Endothelial cell of umbilical vein (primary cell): ENCODE measurements around the gene HMGCL. TPM values are rescaled to one million over a fixed set of nuclear protein-coding genes. Genes with fewer than 3 reads are reported as not detected.

ENCODE experiments used
- BruUV-seq: library from RNA; stranded (reverse); fragments of 400-500 nt; replicated peaks from 2 replicates; lab custom pipeline; 2021; lab: Mats Ljungman, UMichigan
- CTCF ChIA-PET: fragments of 300-600, 350-600 bp; sonication (Branson Sonifier 250); formaldehyde crosslinking; loops from one replicate; lab custom pipeline; 2021; ENCODE audit warnings: antibody characterized with exemption, inconsistent platforms; lab: Charles Lee
- POLR2A ChIA-PET: fragments of 300-600, 350-600 bp; sonication (Branson Sonifier 250); formaldehyde crosslinking; loops from one replicate; lab custom pipeline; 2021; ENCODE audit warnings: antibody characterized with exemption, inconsistent platforms; lab: Charles Lee
- DNase-seq: peaks from one replicate; pipeline ENCODE4 v3.0.0-alpha.2; 2011; ENCODE audit warnings: low read depth, low spot score
- FAIRE-seq: peaks from 2 replicates; lab custom pipeline; 2011; peaks lifted over from hg19 to GRCh38; lab: Jason Lieb, UNC
- H2AFZ ChIP-seq: 2 replicates; pipeline ENCODE4 v1.6.0; 2012; ENCODE audit warnings: low read depth, low read length, control low read depth, inconsistent platforms
- H3K27ac ChIP-seq: 2 replicates; pipeline ENCODE4 v1.5.1; 2011; ENCODE audit warnings: low read depth, mild to moderate bottlenecking, control low read depth, low read length, moderate library complexity; ENCODE audit not compliant: insufficient read depth
- H3K27me3 ChIP-seq, 2 experiments: 2 replicates each; pipeline versions ENCODE4 v1.6.0 to v1.6.1; 2011; ENCODE audit warnings: low read length in 2 of 2, mixed read lengths in 1 of 2; ENCODE audit not compliant: control insufficient read depth in 2 of 2, insufficient read depth in 2 of 2
- H3K36me3 ChIP-seq, 2 experiments: 2 replicates in 1 of 2; 3 replicates in 1 of 2; pipeline ENCODE4 v1.5.1; 2011; ENCODE audit warnings: low read length in 2 of 2, mild to moderate bottlenecking in 1 of 2, moderate library complexity in 1 of 2; ENCODE audit not compliant: control insufficient read depth in 2 of 2, insufficient read depth in 2 of 2; ENCODE audit errors: extremely low read depth in 1 of 2
- H3K4me1 ChIP-seq: 3 replicates; pipeline ENCODE4 v1.5.1; 2011; ENCODE audit warnings: mild to moderate bottlenecking, low read length; ENCODE audit not compliant: control insufficient read depth, insufficient read depth; ENCODE audit errors: extremely low read depth
- H3K4me2 ChIP-seq: 2 replicates; pipeline ENCODE4 v1.6.1; 2011; ENCODE audit warnings: low read length, control low read depth, mixed read lengths; ENCODE audit not compliant: insufficient read depth
- H3K4me3 ChIP-seq, 3 experiments: fragments of 200-600 bp in 1 of 3; sonication (generic), shearing (Covaris generic) in 1 of 3; replicated peaks in 1 of 3; 2 replicates each; pipeline ENCODE4 v1.5.1; 2011 to 2016; ENCODE audit warnings: control low read depth in 3 of 3, low read length in 3 of 3, mild to moderate bottlenecking in 2 of 3, inconsistent platforms in 1 of 3, low read depth in 1 of 3, moderate library complexity in 1 of 3; ENCODE audit not compliant: insufficient read depth in 1 of 3
- H3K79me2 ChIP-seq: 2 replicates; pipeline ENCODE4 v1.6.0; 2012; ENCODE audit warnings: low read length, inconsistent platforms; ENCODE audit not compliant: control insufficient read depth, insufficient read depth
- H3K9ac ChIP-seq: replicated peaks from 2 replicates; pipeline ENCODE3; 2011; ENCODE audit warnings: low read length, control low read depth; ENCODE audit not compliant: insufficient read depth; ENCODE audit errors: extremely low read depth
- H3K9me1 ChIP-seq: replicated peaks from 3 replicates; pipeline ENCODE4 v1.6.0; 2011; ENCODE audit warnings: mild to moderate bottlenecking, low read length; ENCODE audit not compliant: control insufficient read depth, insufficient read depth; ENCODE audit errors: extremely low read depth
- H3K9me3 ChIP-seq: replicated peaks from 2 replicates; pipeline ENCODE4 v1.5.1; 2012; ENCODE audit warnings: low read length, inconsistent platforms; ENCODE audit not compliant: control insufficient read depth, insufficient read depth
- H4K20me1 ChIP-seq: replicated peaks from 2 replicates; pipeline ENCODE3; 2011; ENCODE audit warnings: mild to moderate bottlenecking, low read length; ENCODE audit not compliant: control insufficient read depth, insufficient read depth; ENCODE audit errors: extremely low read depth
- EZH2 ChIP-seq: IDR thresholded peaks from 2 replicates; pipeline ENCODE4 v1.6.1; 2012; ENCODE audit warnings: borderline replicate concordance, low read depth, mild to moderate bottlenecking, moderate library complexity, low read length, inconsistent platforms; ENCODE audit not compliant: severe bottlenecking
- FOS ChIP-seq: IDR thresholded peaks from 2 replicates; pipeline ENCODE4 v1.6.1; 2011; ENCODE audit warnings: mild to moderate bottlenecking, low read length, moderate library complexity, borderline replicate concordance; ENCODE audit not compliant: insufficient read depth
- GATA2 ChIP-seq: IDR thresholded peaks from 2 replicates; pipeline ENCODE4 v1.7.0; 2011; ENCODE audit warnings: low read depth, mild to moderate bottlenecking, moderate library complexity, mixed read lengths, low read length; ENCODE audit not compliant: insufficient read length, insufficient read depth
- JUN ChIP-seq: IDR thresholded peaks from 2 replicates; pipeline ENCODE4 v1.6.1; 2011; ENCODE audit warnings: borderline replicate concordance, low read depth; ENCODE audit not compliant: insufficient read length, insufficient read depth
- MYC ChIP-seq: IDR thresholded peaks from one replicate; pipeline ENCODE4 v1.6.1; 2011; ENCODE audit warnings: mild to moderate bottlenecking, low read depth, low read length
- POLR2A ChIP-seq: IDR thresholded peaks from 2 replicates; pipeline ENCODE4 v1.6.1; 2012; ENCODE audit warnings: low read depth, mild to moderate bottlenecking, control low read depth, low read length
- POLR2AphosphoS5 ChIP-seq: IDR thresholded peaks from 2 replicates; pipeline ENCODE4 v1.6.1; 2012; ENCODE audit warnings: low read depth, mild to moderate bottlenecking, control low read depth, low read length, moderate library complexity; ENCODE audit not compliant: insufficient read depth
- dilution Hi-C: fragments of 300-500 bp; cut with MboI; formaldehyde crosslinking; loops from one replicate; pipeline ENCODE4 v1.15.0; 2019; ENCODE audit warnings: low sequenced_read_pairs; ENCODE audit not compliant: extremely low pct_ligation_motif_present
- intact Hi-C: fragments of 100-400 bp; cut with micrococcal nuclease; formaldehyde crosslinking; loops from one replicate; pipeline ENCODE4 v1.10.0; 2022
- polyA plus RNA-seq, 4 experiments: library from polyadenylated mRNA; depleted of rRNA in 3 of 4; stranded (reverse) in 3 of 4; unstranded in 1 of 4; fragments of >200 nt; gene quantifications; 2 replicates each; pipeline versions ENCODE4 v1.2.1 to v1.2.3, GENCODE V29; 2011 to 2012; ENCODE audit warnings: missing spikeins in 1 of 4
- total RNA-seq: library from RNA; stranded (reverse); gene quantifications from 2 replicates; pipeline ENCODE4 v1.2.3, GENCODE V29; 2021
- TF ChIP-seq, protein P1 (sequence below): IDR thresholded peaks from 2 replicates; pipeline ENCODE4 v1.6.1; 2011; ENCODE audit not compliant: insufficient read depth, insufficient read length
- TF ChIP-seq, protein P2 (sequence below), 2 donors: IDR thresholded peaks; 1 replicate in 1 of 2; 2 replicates in 1 of 2; pipeline ENCODE4 v1.5.1; 2011; ENCODE audit warnings: low read length in 2 of 2, mild to moderate bottlenecking in 2 of 2, moderate library complexity in 2 of 2, control low read depth in 1 of 2, inconsistent platforms in 1 of 2, low read depth in 1 of 2; ENCODE audit not compliant: insufficient read depth in 1 of 2; ENCODE audit errors: extremely low read depth in 1 of 2

The HMGCL gene
- total and polyA plus RNA-seq, 2 donors (not counting 3 experiments of a cell fraction or from before 2014, with no cell fraction given), result 24.2 to 30.0 TPM

DNA sequence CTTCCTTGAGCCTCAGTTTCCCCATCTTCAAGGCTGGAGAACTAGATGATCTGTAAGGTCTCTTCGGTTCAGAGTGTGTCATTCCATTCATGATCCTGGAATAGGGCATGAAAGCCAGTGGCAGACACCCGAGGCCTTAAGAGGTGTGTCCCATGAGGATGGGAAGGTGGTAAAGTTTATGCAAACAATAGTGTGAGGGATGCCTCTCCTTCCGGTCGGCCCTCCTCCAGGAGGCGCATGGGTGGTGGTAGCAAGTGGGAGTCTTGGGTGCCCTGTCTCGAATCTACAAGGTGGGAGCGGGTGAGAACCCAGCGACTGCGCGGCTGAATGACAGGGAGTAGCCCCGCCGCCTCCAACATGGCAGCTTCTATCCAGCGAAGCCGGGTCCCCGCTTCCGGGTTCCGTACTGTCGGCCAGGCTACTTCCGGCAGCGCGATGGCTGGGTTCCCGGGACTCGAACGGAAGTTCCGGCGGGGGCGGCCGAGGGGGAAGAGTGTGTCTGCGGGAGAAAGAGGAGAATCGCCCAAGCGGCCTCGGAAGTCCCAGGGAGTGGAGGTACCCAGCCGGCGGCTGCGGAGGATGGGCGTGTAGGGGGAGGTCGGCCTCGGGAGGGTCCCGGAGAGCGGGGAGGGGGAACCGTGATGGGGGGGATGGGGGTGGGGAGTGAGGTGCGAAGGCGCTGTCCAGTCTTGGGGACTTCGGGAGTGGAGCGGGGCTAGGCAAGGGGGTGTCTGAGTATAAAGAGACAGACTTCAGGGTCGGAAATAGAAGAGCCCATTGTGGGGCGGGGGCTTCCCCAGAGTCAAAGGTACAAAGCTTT lies 34.3 kb downstream of the HMGCL start, which contains the start of gene LYPLA2:
Gene LYPLA2, plus strand, starts transcription at position 450 of the 820 bp plus-strand sequence. CDS start 1,538 bp downstream, outside the sequence.
- Histone ChIP-seq H3K9ac (peak within 1 kb of the TSS; percentile 88), H3K27me3 (no peaks in the 10 kb centered on the region), H3K79me2 (peaks cover 24% of the 10 kb centered on the region), H3K27ac (peak within 1 kb of the TSS; percentile 92), H3K9me3 (no peaks in the 10 kb centered on the region), H2AFZ (peak within 1 kb of the TSS; percentile 41), H3K36me3 (peaks cover 9 to 27% of the 10 kb centered on the region in 2 experiments), H3K4me2 (peak within 1 kb of the TSS; percentile 93), H3K4me1 (peaks cover 22% of the 10 kb centered on the region), H3K4me3 (peak within 1 kb of the TSS; percentile 77 to 99 (median 95)), H3K9me1 (no peaks in the 10 kb centered on the region), H4K20me1 (no peaks in the 10 kb centered on the region)
- ChIA-PET POLR2A (interaction anchor here (1.7 to 1.8 kb wide), 2 partner anchors 9 to 12 kb away, joined by 7 to 16 read pairs; partner anchors contain the start of genes GALE and PITHD1), CTCF (interaction anchor here (1.2 to 3.3 kb wide), 4 partner anchors 11 to 35 kb away, joined by 4 to 22 read pairs (median 5); partner anchors contain the start of genes HMGCL and PITHD1)
- intact Hi-C loops (loop anchor here (1.0 to 2.0 kb wide), 3 partner anchors 9 to 18 kb away; partner anchors contain the start of genes GALE and PITHD1), dilution Hi-C loops (no loop called here)
- FAIRE-seq, result no peak
- TSS peak; percentile 96 for BruUV-seq
- TF ChIP-seq POLR2A (peak; percentile 68), FOS (no peak), JUN (no peak), GATA2 (no peak), POLR2AphosphoS5 (peak; percentile 85), MYC (no peak), EZH2 (no peak)
- TF ChIP-seq, protein P1, sequence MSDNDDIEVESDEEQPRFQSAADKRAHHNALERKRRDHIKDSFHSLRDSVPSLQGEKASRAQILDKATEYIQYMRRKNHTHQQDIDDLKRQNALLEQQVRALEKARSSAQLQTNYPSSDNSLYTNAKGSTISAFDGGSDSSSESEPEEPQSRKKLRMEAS, result no peak
- TF ChIP-seq, protein P2, sequence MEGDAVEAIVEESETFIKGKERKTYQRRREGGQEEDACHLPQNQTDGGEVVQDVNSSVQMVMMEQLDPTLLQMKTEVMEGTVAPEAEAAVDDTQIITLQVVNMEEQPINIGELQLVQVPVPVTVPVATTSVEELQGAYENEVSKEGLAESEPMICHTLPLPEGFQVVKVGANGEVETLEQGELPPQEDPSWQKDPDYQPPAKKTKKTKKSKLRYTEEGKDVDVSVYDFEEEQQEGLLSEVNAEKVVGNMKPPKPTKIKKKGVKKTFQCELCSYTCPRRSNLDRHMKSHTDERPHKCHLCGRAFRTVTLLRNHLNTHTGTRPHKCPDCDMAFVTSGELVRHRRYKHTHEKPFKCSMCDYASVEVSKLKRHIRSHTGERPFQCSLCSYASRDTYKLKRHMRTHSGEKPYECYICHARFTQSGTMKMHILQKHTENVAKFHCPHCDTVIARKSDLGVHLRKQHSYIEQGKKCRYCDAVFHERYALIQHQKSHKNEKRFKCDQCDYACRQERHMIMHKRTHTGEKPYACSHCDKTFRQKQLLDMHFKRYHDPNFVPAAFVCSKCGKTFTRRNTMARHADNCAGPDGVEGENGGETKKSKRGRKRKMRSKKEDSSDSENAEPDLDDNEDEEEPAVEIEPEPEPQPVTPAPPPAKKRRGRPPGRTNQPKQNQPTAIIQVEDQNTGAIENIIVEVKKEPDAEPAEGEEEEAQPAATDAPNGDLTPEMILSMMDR (IDR thresholded peaks at IDR 0.05; ENCODE audit: extremely low read depth in 1 of 2, insufficient read depth in 1 of 2, low read depth in 1 of 2, low read length in 2 of 2), result peak in 1 of 2 donors; percentile 8
- peak; percentile 86 for DNase-seq
